Measurements from ENCODE around the gene SYT1. TPM values are rescaled to one million over a fixed set of nuclear protein-coding genes. Genes with fewer than 3 reads are reported as not detected.

SYT1 gene
- total and polyA plus RNA-seq, 2 donors (not counting 3 experiments of a cell fraction or from before 2014, with no cell fraction given) = 3.2 to 15.3 TPM

DNA sequence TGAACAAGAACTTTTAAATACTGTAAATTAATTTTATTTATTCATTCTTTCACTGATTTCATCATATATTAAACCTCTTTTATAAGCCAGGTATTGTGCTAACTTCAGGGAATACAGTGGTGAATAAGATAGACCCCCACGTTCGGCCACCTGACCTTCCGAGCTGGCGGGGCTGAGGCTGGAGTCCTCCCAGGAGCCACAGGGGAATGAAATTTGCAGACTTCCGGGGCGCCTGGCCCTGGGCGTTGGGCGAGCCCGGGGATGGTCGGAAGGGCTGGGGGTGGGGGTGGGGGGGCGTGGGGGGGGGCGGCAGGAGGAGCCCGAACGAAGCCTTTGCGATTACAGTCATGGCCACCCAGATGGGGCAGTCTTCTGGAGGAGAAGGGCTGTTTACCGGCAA is 442.8 kb downstream of the SYT1 start:
- H3K9me3 ChIP-seq (replicated peaks; ENCODE audit: control insufficient read depth, insufficient read depth, low read length) = no peaks in the 10 kb centered on the region
- POLR2A ChIA-PET = no interaction called here
- H3K27me3 ChIP-seq (ENCODE audit: control insufficient read depth in 2 of 2, insufficient read depth in 2 of 2, low read length in 2 of 2) = no peaks in the 10 kb centered on the region
- CTCF ChIA-PET = no interaction called here
- H3K9me1 ChIP-seq (replicated peaks; ENCODE audit: control insufficient read depth, extremely low read depth, insufficient read depth, low read length) = no peaks in the 10 kb centered on the region
- H3K36me3 ChIP-seq (ENCODE audit: control insufficient read depth in 2 of 2, extremely low read depth in 1 of 2, insufficient read depth in 2 of 2, low read length in 2 of 2) = no peaks in the 10 kb centered on the region
- no peak overlapping the region for H3K4me3 ChIP-seq (replicated peaks in 1 of 3; ENCODE audit: insufficient read depth in 1 of 3, low read depth in 1 of 3, low read length in 3 of 3)
- BruUV-seq (replicated peaks) = no TSS peak
- H2AFZ ChIP-seq (ENCODE audit: low read depth, low read length) = no peak overlapping the region
- no peak overlapping the region for H3K27ac ChIP-seq (ENCODE audit: insufficient read depth, low read depth, low read length)
- no peak overlapping the region for H3K4me2 ChIP-seq (ENCODE audit: insufficient read depth, low read length)
- FAIRE-seq (no peak), DNase-seq (ENCODE audit: low read depth, low spot score) (no peak)
- peaks cover 12% of the 10 kb centered on the region for H3K4me1 ChIP-seq (ENCODE audit: control insufficient read depth, extremely low read depth, insufficient read depth, low read length)
- no peaks in the 10 kb centered on the region for H3K79me2 ChIP-seq (ENCODE audit: control insufficient read depth, insufficient read depth, low read length)
- no peak overlapping the region for H3K9ac ChIP-seq (replicated peaks; ENCODE audit: extremely low read depth, insufficient read depth, low read length)
- dilution Hi-C loops (cut with MboI; ENCODE audit: extremely low pct_ligation_motif_present, low sequenced_read_pairs) = no loop called here
- H4K20me1 ChIP-seq (replicated peaks; ENCODE audit: control insufficient read depth, extremely low read depth, insufficient read depth, low read length) = no peaks in the 10 kb centered on the region
- intact Hi-C loops (cut with micrococcal nuclease) = no loop called here
- TF ChIP-seq EZH2 (IDR thresholded peaks at IDR 0.05; ENCODE audit: borderline replicate concordance, low read depth, low read length, severe bottlenecking) (no peak), GATA2 (IDR thresholded peaks at IDR 0.05; ENCODE audit: insufficient read depth, insufficient read length, low read depth, low read length) (no peak), POLR2A (IDR thresholded peaks at IDR 0.05; ENCODE audit: low read depth, low read length) (no peak), FOS (IDR thresholded peaks at IDR 0.05; ENCODE audit: borderline replicate concordance, insufficient read depth, low read length) (no peak)
- TF ChIP-seq, protein P1, sequence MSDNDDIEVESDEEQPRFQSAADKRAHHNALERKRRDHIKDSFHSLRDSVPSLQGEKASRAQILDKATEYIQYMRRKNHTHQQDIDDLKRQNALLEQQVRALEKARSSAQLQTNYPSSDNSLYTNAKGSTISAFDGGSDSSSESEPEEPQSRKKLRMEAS (IDR thresholded peaks at IDR 0.05; ENCODE audit: insufficient read depth, insufficient read length) = no peak
- TF ChIP-seq, protein P2, sequence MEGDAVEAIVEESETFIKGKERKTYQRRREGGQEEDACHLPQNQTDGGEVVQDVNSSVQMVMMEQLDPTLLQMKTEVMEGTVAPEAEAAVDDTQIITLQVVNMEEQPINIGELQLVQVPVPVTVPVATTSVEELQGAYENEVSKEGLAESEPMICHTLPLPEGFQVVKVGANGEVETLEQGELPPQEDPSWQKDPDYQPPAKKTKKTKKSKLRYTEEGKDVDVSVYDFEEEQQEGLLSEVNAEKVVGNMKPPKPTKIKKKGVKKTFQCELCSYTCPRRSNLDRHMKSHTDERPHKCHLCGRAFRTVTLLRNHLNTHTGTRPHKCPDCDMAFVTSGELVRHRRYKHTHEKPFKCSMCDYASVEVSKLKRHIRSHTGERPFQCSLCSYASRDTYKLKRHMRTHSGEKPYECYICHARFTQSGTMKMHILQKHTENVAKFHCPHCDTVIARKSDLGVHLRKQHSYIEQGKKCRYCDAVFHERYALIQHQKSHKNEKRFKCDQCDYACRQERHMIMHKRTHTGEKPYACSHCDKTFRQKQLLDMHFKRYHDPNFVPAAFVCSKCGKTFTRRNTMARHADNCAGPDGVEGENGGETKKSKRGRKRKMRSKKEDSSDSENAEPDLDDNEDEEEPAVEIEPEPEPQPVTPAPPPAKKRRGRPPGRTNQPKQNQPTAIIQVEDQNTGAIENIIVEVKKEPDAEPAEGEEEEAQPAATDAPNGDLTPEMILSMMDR (IDR thresholded peaks at IDR 0.05; ENCODE audit: extremely low read depth in 1 of 2, insufficient read depth in 1 of 2, low read depth in 1 of 2, low read length in 2 of 2) = no peak

DNA sequence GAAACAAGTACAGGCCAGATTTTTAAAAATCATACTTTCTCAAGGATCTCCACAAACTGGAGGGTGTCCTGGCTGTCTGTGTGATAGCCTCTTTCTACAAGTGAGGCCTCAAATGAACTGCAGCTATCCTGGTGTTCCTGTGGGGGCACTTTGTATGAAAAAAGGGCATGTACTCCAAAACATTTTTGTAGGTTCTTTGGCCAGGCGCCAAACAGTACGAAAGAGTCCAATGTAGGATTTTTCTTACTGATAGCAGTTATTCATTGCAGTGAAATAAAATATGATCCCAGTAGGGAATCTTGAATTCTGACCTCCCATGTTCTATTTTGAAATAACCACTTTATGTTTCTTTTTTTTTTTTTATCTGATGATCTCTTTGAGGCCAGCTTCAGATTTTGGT is 444.5 kb downstream of the SYT1 start:
- dilution Hi-C loops (cut with MboI; ENCODE audit: extremely low pct_ligation_motif_present, low sequenced_read_pairs) = no loop called here

More for the DNA sequence above, 444.5 kb downstream of the SYT1 start:
- H3K36me3 ChIP-seq (ENCODE audit: control insufficient read depth in 2 of 2, extremely low read depth in 1 of 2, insufficient read depth in 2 of 2, low read length in 2 of 2) = no peaks in the 10 kb centered on the region
- no peak overlapping the region for H3K27ac ChIP-seq (ENCODE audit: insufficient read depth, low read depth, low read length)
- no peaks in the 10 kb centered on the region for H3K4me1 ChIP-seq (ENCODE audit: control insufficient read depth, extremely low read depth, insufficient read depth, low read length)
- H3K4me2 ChIP-seq (ENCODE audit: insufficient read depth, low read length) = no peak overlapping the region
- H4K20me1 ChIP-seq (replicated peaks; ENCODE audit: control insufficient read depth, extremely low read depth, insufficient read depth, low read length) = no peaks in the 10 kb centered on the region
- POLR2A ChIA-PET = no interaction called here
- no peaks in the 10 kb centered on the region for H3K79me2 ChIP-seq (ENCODE audit: control insufficient read depth, insufficient read depth, low read length)
- H2AFZ ChIP-seq (ENCODE audit: low read depth, low read length) = no peak overlapping the region
- TF ChIP-seq, protein P2 (IDR thresholded peaks at IDR 0.05; ENCODE audit: extremely low read depth in 1 of 2, insufficient read depth in 1 of 2, low read depth in 1 of 2, low read length in 2 of 2) = no peak
- TF ChIP-seq EZH2 (IDR thresholded peaks at IDR 0.05; ENCODE audit: borderline replicate concordance, low read depth, low read length, severe bottlenecking) (no peak), POLR2A (IDR thresholded peaks at IDR 0.05; ENCODE audit: low read depth, low read length) (no peak), MYC (IDR thresholded peaks at IDR 0.05; ENCODE audit: low read depth, low read length) (no peak)
- FAIRE-seq (no peak), DNase-seq (ENCODE audit: low read depth, low spot score) (no peak)
- no peaks in the 10 kb centered on the region for H3K9me3 ChIP-seq (replicated peaks; ENCODE audit: control insufficient read depth, insufficient read depth, low read length)
- intact Hi-C loops (cut with micrococcal nuclease) = no loop called here
- no peaks in the 10 kb centered on the region for H3K27me3 ChIP-seq (ENCODE audit: control insufficient read depth in 2 of 2, insufficient read depth in 2 of 2, low read length in 2 of 2)
- no peak overlapping the region for H3K4me3 ChIP-seq (replicated peaks in 1 of 3; ENCODE audit: insufficient read depth in 1 of 3, low read depth in 1 of 3, low read length in 3 of 3)
- CTCF ChIA-PET = interaction anchor here (1.0 kb wide), 2 partner anchors 8 to 51 kb away, joined by 3 read pairs; no protein-coding TSS in a partner anchor
- no peaks in the 10 kb centered on the region for H3K9me1 ChIP-seq (replicated peaks; ENCODE audit: control insufficient read depth, extremely low read depth, insufficient read depth, low read length)
- BruUV-seq (replicated peaks) = no TSS peak
- no peak overlapping the region for H3K9ac ChIP-seq (replicated peaks; ENCODE audit: extremely low read depth, insufficient read depth, low read length)

Data from endothelial cell of umbilical vein (primary cell).